GM18502 (cell line): ENCODE measurements around the gene TUSC7.

Experiments used
- ATAC-seq: cut with Tn5 transposase; IDR thresholded peaks from one replicate; pipeline ENCODE4 v1.9.1; 2021; ENCODE audit warnings: mild to moderate bottlenecking; ENCODE audit not compliant: unreplicated experiment, poor library complexity

TUSC7 gene

GRCh38 chr3:116759316-116759715 is 49.7 kb downstream of the TUSC7 start:
- ATAC-seq = no peak
